ENCODE data around the gene PEX12. TPM values are rescaled to one million over a fixed set of nuclear protein-coding genes. Genes with fewer than 3 reads are reported as not detected.
"Not testable (repeated sequence)": the region's sequence is repeated elsewhere in the genome, so short reads cannot be mapped to it uniquely, and the experiment has no call there.

PEX12 gene
- total RNA-seq, 1 donor from 2014 or later: 5.1 TPM

- Mint-ChIP-seq H3K27me3 (ENCODE audit: low read depth) (peaks cover 11% of the 10 kb centered on the region), H3K36me3 (ENCODE audit: low read depth) (no peaks in the 10 kb centered on the region), H3K27ac (ENCODE audit: unreplicated experiment) (peak overlapping the region; percentile 50), H3K9me3 (no peaks in the 10 kb centered on the region), H3K4me1 (peaks cover 25% of the 10 kb centered on the region), H3K4me3 (peak overlapping the region; percentile 93)
- TF ChIP-seq CTCF (conservative IDR thresholded peaks at IDR 0.05): no peak
- DNase-seq (ENCODE audit: low read depth, low spot score): no peak
Measured at GRCh38 chr17:35577830-35578196, 558 bp downstream of the PEX12 start.

GRCh38 chr17:35575759-35576158, 2.6 kb downstream of the PEX12 start:
- TF ChIP-seq CTCF (conservative IDR thresholded peaks at IDR 0.05): no peak
- H3K4me1 Mint-ChIP-seq: peaks cover 25% of the 10 kb centered on the region
- no peaks in the 10 kb centered on the region for H3K9me3 Mint-ChIP-seq
- H3K4me3 Mint-ChIP-seq: peak overlapping the region; percentile 93
- no peaks in the 10 kb centered on the region for H3K27me3 Mint-ChIP-seq (ENCODE audit: low read depth)
- no peak overlapping the region for H3K27ac Mint-ChIP-seq (ENCODE audit: unreplicated experiment)
- H3K36me3 Mint-ChIP-seq (ENCODE audit: low read depth): no peaks in the 10 kb centered on the region
- DNase-seq (ENCODE audit: low read depth, low spot score): no peak

GRCh38 chr17:35569405-35569804, 9.0 kb downstream of the PEX12 start:
- no peak for DNase-seq (ENCODE audit: low read depth, low spot score)
- Mint-ChIP-seq H3K36me3 (ENCODE audit: low read depth) (no peaks in the 10 kb centered on the region), H3K9me3 (no peaks in the 10 kb centered on the region), H3K4me3 (peak overlapping the region; percentile 72), H3K27me3 (ENCODE audit: low read depth) (peaks cover 32% of the 10 kb centered on the region), H3K4me1 (peaks cover 29% of the 10 kb centered on the region), H3K27ac (ENCODE audit: unreplicated experiment) (no peak overlapping the region)
- no peak for TF ChIP-seq CTCF (conservative IDR thresholded peaks at IDR 0.05)

- DNase-seq (ENCODE audit: low read depth, low spot score): no peak
- Mint-ChIP-seq H3K27ac (ENCODE audit: unreplicated experiment) (no peak overlapping the region), H3K4me1 (peaks cover 29% of the 10 kb centered on the region), H3K27me3 (ENCODE audit: low read depth) (peaks cover 41% of the 10 kb centered on the region), H3K36me3 (ENCODE audit: low read depth) (no peaks in the 10 kb centered on the region), H3K4me3 (peak overlapping the region; percentile 95), H3K9me3 (no peaks in the 10 kb centered on the region)
- no peak for TF ChIP-seq CTCF (conservative IDR thresholded peaks at IDR 0.05)
Measured at GRCh38 chr17:35568561-35568960, 9.8 kb downstream of the PEX12 start.

- Mint-ChIP-seq H3K9me3 (no peaks in the 10 kb centered on the region), H3K27me3 (ENCODE audit: low read depth) (peaks cover 47% of the 10 kb centered on the region), H3K36me3 (ENCODE audit: low read depth) (no peaks in the 10 kb centered on the region), H3K4me3 (peak overlapping the region; percentile 95), H3K27ac (ENCODE audit: unreplicated experiment) (no peak overlapping the region), H3K4me1 (peaks cover 29% of the 10 kb centered on the region)
- TF ChIP-seq CTCF (conservative IDR thresholded peaks at IDR 0.05): no peak
- DNase-seq (ENCODE audit: low read depth, low spot score): no peak
Measured at GRCh38 chr17:35566968-35567367, 11.4 kb downstream of the PEX12 start.

GRCh38 chr17:35563181-35563580, 15.2 kb downstream of the PEX12 start:
- H3K27ac Mint-ChIP-seq (ENCODE audit: unreplicated experiment); H3K4me3 Mint-ChIP-seq: not testable (repeated sequence)

More at GRCh38 chr17:35563181-35563580, 15.2 kb downstream of the PEX12 start:
- H3K9me3 Mint-ChIP-seq; H3K36me3 Mint-ChIP-seq (ENCODE audit: low read depth); DNase-seq (ENCODE audit: low read depth, low spot score); H3K4me1 Mint-ChIP-seq: not testable (repeated sequence)
- peaks cover 72% of the 10 kb centered on the region for H3K27me3 Mint-ChIP-seq (ENCODE audit: low read depth)

All from neural crest cell (in vitro differentiated cells).